NCI-H345 treated with DMSO at 0.1 percent for 48 hours (cell line): ENCODE measurements around the gene FEZF2.

Experiments used
- DNase-seq: peaks from one replicate; lab custom pipeline; 2025; ENCODE audit not compliant: unreplicated experiment; lab: John Stamatoyannopoulos, UW

The FEZF2 gene

GRCh38 chr3:62373215-62373614 is at the start of gene FEZF2:
Gene FEZF2, minus strand, starts transcription at chr3:62373550. Its CDS starts 682 bp downstream, at chr3:62372868.
- no peak for DNase-seq

- peak; percentile 14 for DNase-seq
Observed at GRCh38 chr3:62421207-62421606, 47.9 kb upstream of the FEZF2 start.

DNA sequence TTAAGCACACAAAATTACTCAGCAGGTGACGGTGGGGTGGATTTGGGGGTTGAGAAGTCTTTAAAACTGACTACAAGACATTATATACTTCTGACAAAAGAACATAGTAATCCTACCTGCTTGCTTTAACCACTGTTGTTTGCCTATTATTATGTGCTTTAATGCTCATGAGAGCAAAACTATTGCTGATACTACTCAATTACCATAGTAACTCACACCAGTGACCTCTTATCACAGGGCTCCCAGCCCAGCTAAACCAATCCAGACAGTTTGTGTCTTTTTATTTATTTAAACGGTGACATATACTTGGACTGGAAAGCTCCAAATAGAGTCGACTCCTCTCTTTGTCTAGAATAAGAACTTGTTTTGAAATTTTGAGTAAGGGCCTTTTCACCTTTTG is 42.8 kb upstream of the FEZF2 start:
- no peak for DNase-seq

DNA sequence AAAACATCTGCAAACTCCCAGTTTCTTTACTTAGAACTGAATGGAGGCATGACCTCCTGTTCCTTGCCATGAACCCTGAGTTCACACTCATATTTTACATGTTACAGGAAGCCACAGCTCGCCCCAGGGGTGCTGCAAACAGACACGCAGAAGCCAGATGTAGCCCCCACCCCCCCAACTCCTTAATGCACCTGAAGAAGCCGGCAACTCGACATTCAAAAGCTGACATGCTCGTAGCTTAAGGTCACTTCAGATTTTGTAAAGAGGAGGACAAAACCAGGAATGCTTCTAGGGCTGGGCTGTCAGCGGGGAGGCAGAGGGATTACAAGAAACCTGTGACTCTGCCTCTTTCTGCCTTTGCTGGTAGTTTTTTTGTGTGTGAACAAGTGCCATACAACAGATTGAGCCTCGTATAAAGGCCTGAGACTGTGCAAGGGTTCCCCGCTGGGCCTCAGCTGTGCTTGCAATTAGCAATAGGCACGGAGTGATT is 42.0 kb upstream of the FEZF2 start:
- peak; percentile 52 for DNase-seq

- DNase-seq = no peak
Observed at GRCh38 chr3:62414786-62415185, 41.4 kb upstream of the FEZF2 start.

- DNase-seq = no peak
Observed at GRCh38 chr3:62413687-62414086, 40.3 kb upstream of the FEZF2 start.

DNA sequence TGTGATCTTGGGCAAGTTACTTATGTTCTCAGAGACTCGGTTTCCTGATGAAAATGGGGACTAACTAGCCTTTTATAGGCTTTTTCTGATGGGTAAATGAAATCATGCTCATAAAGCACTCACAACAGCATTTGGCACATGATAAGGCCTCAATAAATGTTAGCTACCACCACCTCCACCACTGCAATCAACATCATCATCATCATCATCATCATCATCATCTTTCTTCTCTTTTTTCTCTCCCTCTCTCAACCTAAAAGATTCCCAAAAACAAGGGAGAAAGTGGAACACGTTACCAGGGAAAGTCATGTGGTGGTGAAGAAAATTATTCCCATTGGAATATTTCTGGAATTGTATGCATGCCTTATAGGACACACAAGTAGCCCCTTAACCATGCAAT is 33.6 kb upstream of the FEZF2 start:
- no peak for DNase-seq

DNA sequence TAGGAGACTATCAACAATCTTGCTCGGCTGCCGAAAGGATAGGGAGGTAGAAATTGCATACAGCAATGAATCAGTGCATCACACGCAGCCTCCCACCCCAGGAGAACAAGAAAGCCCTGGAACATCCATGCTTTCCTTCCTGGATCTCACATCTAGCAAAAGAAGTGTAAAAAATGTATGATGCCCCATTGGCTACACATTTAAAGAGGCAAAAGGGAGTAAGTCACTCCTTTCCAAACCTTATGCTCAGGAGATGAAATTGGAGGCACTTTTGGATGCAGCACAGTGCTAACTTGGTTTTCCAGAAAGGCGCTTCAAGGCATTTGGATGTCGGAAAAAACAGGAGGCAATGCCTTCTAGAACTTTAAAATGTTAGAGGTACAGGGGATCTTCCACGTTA is 32.2 kb upstream of the FEZF2 start:
- DNase-seq = no peak

GRCh38 chr3:62405135-62405534 is 31.8 kb upstream of the FEZF2 start:
- DNase-seq = no peak

DNA sequence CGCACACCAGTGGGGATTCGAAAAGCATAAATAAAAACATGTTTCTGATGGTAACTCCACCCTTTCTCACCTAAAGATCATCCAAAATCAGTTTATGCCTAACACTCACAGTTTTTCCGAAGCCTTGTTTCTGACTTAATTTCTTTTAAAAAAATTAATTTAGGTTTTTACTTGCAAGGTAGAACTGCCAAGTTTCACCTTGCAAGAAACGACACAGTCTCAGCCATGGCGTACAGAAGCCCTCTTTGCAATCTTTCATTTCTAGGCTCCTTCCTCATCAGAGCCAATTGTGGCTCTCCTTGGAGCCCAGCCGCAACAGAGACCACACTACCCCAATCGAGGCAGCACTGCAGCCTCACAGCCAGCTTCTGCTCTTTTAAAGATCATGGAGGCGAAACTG is 31.0 kb upstream of the FEZF2 start:
- DNase-seq = no peak

- DNase-seq = no peak
Observed at GRCh38 chr3:62403765-62404164, 30.4 kb upstream of the FEZF2 start.

GRCh38 chr3:62392626-62393292 is 19.4 kb upstream of the FEZF2 start:
- no peak for DNase-seq

DNA sequence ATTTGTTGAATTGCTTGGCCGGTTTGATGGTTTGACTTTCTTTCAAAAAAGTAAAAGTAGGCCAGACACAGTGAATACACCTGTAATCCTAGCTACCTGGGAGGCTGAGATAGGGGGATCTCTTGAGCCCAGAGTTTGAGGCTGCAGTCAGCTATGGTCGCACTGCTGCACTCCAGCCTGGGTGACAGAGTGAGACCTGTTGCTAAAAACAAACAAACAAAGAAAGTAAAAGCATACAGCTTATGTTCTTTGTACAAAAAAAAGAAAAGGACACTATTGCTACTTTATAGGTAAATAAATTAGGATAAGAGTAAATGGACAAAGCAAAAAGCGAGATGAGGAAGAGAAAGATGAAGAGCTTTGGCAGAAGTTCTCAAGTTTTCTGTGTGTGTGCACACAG is 13.9 kb upstream of the FEZF2 start:
- no peak for DNase-seq

GRCh38 chr3:62379321-62379798 is 6.0 kb upstream of the FEZF2 start:
- no peak for DNase-seq

DNA sequence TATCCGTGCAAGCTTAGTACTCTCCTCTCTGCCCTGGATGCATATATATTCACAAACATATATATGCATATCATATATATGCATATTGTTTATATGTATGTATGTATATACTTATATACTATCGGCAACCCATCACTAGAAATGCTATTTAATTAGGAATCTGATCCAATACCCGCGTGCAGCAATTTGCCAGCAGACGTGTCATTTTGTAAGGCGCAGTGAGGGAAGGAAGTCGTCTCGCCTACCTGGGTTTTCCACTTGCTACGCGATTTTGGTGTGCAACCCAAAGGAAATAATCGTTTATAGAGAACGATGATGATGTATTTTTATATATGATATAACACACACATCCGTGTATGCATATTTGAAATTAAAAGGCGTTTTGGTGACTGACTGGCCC is 5.6 kb upstream of the FEZF2 start:
- DNase-seq = no peak

DNA sequence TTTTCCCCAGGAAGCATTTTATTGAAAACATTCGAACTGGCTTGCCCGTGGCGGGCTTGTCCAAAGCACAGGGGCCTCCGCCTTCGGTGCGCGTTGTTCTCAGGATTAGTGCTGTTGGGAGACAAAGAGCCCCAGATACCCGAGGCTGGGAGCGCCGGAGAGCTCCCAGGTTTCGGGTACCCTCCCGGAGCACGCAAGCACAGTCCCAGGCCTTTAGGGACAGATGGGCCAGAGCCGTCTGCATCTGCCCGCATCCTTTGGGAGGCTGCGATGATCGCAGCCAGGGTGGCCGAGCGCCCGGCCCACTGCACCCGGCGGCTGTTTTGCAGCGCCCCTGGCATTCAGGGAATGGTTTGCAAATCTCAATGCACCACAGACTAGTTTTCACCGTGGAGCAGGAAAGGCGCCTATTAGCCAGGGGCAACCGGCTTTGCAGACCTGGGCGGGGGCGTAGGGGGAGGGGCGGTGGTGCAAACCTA is 5.0 kb upstream of the FEZF2 start:
- DNase-seq = no peak

DNA sequence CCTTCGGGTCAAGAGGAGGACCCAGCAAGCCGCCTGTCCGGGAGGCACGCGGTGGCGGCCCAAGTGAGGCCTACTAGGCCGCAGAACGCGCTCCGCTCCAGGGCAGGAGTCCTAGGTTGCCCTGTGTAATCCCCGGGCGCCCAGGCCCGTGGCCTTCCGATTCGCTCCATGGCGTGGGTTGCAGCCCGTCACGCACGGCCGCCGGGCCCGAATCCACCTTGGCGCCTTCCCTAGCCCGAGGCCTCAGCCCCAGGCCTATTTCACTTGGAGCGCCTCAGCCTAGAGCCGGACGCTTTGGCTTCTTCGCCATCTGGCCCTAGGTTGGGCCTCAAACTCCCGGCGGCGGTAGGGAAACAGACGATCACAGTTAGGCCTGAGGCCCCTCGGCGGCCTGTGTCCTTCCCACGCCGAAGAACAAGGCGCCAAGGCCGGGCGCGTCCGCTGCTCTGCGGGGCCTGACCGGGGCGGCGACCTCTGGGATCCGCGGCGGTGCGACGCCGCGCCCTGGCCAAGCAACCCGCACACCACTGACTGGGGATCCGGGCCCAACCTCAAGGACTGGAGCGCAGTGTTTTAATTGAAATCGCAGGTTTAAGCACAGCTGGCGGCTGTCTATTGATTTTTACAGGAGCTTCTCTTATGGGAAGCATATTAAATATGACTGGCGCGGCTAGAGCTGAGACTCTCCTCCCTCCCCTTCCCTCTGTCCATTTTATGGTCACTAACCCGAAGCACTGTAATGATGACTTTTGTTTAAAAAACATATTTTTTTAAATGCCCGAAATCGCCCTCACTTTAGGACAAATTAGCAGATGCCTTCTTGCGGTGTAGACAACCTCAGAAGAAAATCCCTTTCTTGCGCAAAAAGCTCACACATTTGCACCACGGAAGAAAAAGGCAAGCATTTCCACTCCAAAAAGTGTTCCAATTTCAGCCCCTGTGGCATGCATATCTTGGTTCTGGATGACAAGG is 3.8 kb upstream of the FEZF2 start:
- no peak for DNase-seq

DNA sequence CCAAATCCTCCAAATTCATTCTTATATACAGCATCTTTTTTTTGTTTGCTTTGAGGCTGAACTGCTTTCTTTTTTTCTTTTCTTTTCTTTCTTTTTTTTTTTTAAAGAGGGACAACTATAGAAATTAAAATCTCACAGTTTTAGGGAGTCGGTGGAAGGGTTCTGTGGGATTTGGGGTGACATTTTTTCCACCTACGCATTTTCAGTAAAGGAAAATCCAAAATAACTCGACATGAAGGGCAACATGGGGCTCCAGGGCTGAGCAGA is 3.0 kb upstream of the FEZF2 start:
- no peak for DNase-seq

- no peak for DNase-seq
Observed at GRCh38 chr3:62375655-62376453, 2.5 kb upstream of the FEZF2 start.

GRCh38 chr3:62374341-62375218 is 1.2 kb upstream of the FEZF2 start:
- DNase-seq = no peak
